GM18870 (cell line): ENCODE measurements around the gene IL22.

Experiments used
- ATAC-seq: cut with Tn5 transposase; IDR thresholded peaks from one replicate; pipeline ENCODE4 v1.9.1; 2021; ENCODE audit warnings: moderate library complexity; ENCODE audit not compliant: unreplicated experiment

Gene IL22

DNA sequence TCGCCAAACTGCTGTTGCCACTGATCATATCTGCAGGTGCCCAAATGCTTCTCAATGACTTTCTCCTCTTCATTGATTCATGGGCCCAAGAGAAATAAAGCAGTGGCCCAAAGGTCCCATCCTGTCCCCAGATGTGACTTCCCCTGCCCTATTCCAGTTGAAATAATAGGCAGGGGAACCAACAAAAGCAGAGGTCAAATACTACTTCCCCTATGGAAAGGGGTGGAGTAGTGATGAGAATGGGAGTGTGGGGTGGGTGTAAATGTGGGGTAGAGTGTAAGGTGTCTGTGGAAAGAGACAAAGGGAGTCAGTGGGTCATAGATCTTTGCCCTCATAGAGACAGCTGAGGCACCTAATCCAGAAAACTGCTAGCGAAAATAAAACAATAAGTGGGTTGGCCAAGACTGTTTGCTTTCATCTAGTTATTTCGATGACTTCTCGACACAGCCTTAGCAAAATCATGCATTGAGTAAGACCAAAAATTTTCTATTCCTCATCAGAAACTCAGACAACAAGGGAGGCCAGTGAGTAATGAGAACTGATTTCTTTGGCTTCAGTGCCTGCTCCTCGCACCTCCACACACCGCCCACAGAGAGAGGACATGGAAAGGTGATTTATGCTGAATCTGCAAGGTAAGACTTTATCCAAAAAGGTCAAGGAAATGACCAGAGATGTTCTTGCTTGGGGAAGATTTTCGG is 10.9 kb upstream of the IL22 start:
- no peak for ATAC-seq

DNA sequence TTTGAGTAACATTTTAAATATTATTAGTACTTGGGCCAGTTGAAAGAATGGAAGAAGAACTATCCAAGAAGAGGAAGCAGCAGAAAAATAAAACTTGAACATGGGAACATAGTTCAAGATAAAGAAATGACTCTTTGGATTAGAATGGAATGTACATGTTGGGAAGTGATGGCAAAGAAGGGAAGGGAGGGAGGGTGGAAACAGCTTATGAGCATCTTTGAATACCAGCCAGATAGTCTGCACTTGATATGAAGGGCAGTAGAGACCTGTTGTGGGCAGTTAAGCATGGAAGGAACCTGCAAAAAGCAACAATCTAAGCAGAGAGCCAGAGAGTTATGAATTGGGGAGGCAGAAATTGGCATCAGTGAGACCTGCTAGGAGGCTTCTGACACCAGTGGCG is 10.0 kb upstream of the IL22 start:
- ATAC-seq: no peak

DNA sequence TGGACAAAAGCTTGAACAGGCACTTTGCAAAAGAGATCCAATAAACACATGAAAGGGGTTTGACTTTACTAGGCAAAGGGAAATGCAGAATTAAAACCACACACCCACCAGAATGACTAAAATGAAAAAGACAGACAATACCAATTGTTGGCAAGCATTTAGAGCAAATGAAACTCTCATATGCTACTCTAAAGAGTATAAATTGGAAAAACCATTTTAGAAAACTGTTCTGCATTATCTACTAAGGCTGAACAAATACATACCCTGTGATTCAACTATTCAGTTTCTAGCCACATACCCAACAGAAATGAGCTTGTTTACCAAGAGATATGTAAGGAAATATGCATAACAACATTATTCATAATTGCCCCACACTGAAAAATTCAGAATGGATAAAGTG is 8.5 kb upstream of the IL22 start:
- ATAC-seq: no peak

DNA sequence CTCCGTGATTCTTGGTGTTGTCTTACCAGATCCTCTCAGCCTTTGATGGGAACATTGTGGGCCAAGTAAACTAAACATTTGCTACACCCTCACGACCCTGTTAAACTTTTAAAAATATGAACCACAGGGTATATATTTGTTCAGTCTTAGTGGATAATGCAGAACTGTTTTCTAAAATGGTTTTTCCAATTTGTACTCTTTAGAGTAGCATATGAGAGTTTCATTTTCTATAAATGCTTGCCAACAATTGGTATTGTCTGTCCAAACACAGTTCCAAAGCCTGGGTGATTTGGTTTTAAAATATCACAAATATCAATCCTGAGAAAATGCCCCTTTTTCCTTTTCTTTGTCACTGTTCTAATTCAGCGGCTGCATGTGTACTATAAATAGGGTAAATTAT is 6.7 kb upstream of the IL22 start:
- no peak for ATAC-seq

DNA sequence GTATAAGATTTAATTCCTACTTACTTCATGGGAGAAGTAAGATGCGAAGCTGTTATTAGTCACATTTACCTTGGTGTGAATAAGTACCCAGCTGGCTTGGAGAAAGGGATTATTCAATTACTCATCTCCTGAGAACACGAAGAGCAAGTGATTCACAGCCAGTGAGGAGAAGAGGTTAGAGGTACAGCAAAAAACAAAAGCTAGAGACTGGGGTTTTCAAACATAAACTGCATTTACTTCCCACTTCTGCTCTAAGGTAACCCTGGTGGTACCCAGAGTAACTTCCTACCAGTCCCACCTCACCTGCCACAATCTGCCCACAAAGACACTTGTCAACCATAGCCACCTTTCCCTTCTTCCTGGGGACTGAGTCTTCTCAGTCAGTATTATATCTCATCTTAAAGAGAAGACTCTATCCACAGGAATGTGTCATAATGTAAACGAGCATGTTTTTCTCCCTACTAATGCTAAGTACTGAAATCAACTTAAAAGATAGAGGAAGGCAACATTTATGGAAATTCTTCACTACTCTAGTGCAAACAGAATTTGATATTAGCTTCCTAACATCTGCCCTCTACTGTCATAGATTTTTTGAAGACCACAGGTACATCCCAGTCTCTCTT is 6.0 kb upstream of the IL22 start:
- no peak for ATAC-seq

DNA sequence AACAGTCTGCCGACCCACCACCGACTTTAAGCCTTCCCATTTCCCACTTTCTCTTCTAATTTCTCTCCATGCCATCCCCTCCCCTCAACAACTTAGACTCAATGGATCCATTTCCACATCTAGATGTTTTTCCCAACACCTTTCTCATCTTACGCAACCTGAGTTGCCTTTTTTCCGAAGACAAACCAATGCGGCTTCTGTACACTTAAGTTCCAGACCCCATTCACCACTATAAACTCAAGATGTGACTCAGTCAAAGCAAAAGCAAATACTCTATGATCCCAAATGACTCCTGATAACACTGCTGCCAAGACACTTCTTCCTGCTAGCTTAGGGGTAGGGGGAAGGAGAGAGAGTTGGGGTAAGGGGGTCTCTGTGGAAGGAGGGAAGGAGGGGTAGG is 1.3 kb downstream of the IL22 start:
- ATAC-seq: no peak

DNA sequence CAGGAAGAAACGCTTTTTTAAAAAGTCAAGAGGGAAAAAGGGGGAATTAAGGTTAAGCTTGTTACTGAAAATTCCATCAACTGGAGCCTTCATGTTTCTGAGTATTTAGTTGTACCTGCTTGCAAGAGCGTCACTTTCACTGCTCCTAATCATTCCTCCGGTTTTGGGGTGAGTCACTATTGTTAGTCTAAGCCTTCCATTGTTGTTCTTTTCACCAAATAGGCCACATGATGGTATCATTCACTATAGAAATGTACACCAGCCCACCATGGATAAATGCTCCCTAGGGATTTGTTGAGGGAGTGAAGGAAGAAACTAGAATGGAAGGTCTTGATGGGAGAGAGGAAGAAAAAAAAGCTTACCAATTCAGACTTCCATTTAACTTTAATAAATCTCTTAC is 3.0 kb downstream of the IL22 start:
- ATAC-seq: no peak

DNA sequence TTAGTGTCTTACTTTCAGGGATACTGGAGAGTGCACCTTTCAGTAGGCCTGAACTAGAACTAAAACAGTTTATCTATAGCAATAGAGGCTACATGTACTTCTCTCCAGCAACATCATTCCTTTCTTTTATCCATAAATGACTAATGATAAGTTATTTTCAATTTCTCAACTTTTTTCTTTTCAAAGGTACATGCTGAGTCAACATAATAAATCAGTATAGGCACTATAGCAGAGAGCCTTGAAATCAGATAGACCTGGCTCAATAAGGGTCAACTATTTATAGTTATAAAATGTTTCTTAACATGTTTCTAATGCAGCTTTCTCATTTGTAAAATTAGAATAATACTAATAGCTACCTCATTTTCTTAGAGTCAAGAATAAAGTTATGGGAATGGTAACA is 5.6 kb downstream of the IL22 start:
- ATAC-seq: no peak

DNA sequence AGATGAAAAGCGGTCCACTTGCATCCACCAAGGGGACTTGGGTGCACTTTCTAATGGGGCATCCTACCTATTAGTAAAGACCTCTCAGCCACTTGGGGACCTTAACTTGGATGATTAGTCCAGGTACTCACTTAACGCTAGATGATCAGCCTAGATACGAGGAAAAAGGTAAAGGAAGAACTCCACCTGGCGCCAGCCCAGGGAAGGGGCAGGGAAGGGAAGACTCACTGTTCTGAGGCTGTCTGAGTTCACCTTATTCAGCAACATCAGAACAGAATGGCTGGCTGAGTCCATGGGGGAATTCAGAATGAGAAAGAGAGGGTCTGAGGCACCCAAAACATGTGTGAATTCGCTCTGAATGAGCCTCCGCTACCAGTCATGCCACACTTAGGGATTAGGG is 7.1 kb downstream of the IL22 start:
- ATAC-seq: no peak

DNA sequence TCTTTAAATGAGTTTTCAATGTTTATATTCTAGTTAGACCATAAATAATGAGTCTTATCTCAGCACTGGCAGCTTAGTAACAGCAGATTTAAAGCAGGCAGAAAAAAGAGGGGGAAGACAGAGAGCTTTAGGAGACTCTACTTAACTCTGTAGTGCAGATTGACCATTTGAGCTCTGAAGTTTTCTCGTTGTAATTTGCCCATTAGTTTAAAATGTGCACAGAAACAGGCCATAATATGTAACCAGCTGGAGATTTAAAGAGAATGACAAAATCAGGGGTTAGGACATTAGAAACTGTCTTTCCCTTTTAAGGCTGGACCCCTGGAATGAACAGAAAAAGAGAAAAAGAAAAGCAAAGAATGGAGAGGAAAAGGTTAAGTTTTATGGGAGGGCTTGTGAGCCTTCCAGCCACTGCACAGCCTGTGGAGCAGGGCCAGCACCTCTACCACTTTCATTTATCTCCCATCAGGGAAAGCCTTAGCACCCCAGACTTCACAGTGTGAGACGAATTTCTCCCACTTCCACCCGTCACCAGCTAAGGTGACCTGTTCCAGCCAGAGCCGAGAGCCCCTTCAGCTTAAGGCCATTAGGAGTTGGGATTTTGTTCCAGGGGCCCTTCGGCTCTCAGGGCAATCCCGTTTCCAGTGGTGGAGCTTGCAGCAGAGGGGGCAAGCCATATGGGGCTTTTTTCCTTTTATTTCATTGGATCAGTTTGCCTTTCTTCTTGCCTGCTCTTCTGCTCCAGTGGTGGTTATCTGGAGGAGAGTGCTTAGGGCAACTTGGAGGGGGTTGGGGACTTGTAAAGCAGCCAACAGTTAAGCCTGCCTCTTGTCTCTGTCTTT is 8.0 kb downstream of the IL22 start:
- ATAC-seq: no peak

DNA sequence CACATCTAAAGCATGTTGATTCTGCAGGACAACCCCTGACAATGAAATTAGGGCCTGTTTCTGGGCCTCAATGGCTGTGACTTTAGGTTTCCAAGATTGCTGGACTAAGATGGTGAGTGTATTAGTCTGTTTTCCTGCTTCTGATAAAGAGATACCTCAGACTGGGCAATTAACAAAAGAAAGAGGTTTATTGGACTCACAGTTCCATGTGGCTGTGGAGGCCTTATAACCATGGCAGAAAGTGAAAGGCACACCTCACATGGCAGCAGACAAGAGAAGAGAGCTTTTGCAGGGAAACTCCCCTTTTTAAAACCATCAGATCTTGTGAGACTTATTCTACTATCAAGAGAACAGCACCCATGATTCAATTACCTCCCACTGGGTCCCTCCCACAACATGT is 10.6 kb downstream of the IL22 start:
- ATAC-seq: no peak

DNA sequence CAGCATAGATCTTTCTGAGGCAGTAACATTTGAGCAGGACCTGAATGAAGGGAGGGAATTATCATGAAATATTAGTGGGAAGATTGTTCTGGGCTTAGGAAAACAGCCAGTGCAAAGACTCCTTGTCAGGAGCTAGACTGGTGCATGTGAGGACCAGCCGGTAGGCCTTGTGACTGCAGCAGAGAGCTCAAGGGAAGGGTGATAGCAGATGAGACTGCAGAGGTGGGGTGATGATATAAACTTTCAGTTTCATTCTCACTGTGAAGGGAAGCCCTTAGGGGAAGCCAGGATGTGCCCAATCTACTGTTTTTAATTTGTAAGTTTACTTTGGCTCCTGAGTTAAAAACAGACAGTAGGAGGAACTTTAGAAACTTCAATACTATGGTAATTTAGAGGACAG is 12.4 kb downstream of the IL22 start:
- ATAC-seq: peak; percentile 96

DNA sequence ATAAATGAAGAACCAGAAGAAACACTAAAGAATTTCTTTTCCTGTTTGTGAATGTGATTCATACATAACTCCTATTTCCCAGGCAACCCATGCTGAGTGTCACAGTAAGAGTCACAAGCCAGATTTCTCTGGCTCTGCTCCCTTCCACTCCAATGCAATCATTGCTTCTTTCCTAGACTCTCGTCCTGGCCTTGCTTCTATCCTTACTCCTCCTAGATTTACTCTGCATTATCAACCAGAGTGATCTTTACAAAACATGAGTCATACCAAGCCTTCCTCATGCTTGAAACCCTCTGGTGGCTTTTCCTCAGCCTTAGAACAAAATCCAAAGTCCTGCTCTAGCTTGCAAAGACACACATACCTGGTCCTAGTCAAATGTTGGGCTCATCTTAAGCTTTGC is 13.3 kb downstream of the IL22 start:
- no peak for ATAC-seq

DNA sequence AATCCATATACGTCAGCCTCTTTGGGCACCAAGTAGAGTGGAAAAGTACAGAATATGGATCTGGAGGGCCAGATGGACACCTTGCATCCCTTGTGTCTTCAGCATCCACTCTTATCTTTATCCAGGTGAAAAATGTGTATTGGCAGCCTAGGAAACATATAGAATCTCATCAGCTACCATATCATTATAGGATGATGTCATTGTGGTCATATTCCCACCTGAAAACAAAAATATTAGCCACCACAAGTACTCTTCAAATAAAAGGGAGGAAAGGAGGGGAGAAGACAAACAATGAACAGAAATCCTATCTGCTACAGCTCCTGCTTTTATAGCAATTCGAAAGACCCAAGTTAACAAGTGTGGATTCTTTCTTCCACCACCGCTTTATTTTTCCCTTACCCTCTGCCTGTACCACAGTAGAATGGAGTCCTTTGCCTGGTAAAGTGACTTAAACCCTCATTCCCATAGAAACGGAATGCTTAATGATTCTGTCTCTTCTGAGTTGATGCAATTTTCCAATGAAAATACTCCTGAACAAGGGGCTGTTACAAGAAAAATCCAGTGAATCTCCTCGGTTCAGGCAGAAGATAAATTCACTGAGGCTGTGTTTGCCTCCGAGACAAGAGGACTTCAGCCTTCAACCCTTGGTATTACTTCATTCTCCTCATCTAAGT is 14.0 kb downstream of the IL22 start:
- no peak for ATAC-seq

DNA sequence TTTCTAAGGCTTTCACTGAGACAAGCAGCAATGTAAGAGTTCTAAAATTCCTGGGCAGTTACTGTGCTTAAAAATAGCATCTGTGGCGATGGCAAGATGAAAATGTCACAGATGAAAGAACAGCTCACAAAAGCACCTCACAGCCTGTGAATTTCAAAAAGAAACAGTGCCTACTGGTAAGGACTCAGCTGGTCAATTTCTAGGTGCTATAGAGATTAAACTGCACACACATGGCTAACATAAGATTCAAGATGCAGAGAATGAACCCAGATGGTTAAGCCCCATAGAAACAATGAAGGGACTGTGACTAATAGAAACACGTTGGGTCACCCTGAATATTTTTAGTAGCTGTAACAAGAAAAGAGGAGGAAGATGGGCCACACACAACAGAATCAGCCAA is 15.8 kb downstream of the IL22 start:
- ATAC-seq: no peak

DNA sequence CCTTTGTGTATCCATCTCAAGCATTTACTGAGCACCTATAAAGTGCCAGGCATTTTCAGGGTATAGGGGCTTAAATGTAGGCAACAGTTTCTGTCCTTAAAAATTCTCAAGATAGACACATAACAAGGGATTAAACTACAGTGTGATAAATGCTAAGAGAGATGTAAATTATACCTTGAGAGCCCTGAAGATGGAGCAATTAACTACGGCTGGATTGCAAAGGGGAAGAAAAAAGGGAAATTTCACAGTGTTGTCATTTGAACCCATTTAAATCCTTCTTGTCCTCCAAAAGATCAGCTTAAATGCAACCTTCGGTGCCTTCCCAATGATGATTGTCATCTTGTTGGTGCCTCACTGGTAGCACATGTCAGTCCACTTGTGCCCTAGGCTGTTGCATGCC is 16.3 kb downstream of the IL22 start:
- ATAC-seq: no peak

DNA sequence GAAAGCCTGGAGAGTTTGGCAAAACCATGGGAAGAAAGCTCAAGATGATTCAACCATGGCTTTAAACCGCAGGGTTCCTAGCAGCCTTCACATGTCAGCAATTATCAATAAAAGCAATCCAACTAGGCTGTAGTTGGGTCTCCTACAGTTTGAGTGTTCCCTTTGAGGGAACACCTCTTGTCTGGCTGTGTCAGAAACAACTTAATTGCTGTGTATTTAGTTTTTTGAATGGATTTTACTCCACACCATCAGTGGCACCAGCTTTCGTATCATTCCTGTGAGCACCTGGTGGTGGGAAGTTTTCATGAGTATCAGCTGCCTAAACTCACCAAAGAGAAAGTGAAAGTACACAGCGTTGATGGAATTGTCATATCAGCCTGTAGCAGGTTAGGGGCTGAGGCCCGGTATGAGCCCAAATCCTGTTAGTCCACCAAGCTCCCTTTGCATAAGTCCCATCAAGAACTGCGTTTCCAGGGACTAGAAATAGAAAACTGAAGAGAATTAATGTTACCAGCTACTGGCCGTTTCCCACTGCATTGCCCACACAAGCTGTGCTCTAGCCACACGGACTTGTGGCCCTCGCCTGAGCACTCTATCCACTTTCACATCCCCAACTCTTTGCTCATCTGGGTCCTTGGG is 16.9 kb downstream of the IL22 start:
- ATAC-seq: peak; percentile 61

DNA sequence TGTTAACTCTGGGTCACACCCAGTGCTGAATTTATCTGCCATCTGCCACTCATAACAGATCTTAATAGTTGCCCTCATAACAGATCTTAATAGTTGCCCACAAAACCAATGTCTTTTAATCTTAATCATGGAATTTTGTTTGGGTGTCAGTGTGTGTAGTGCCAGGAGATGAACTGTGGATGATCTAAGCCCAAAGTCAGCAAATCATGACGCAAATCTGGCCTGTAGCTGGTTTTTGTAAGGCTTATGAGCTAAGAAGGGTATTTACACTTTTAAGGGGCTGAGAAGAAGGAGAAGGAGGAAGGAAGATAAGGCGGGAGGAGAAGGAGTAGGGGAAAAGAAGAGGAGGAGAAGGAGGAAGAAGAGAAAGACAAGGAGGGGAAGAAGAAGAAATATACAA is 17.8 kb downstream of the IL22 start:
- ATAC-seq: no peak

DNA sequence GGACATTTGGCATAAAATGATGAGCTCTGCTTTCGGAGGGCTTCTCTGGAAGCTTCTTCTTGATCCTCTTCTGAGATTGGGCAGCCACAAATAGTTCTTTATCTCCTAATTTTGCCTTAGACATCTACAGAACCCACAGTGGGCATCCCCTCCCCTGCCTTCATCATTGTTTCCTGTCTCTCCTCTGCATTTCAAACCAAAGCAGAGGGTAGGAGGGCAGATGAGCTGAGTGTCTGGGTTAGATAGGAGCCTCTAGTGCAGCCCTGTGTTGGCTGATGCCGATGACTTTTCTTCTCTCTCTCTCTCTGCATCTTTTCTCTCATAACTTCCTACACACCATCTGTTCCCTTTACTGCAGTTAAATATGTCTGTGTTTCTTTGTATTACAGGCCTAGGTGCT is 19.3 kb downstream of the IL22 start:
- ATAC-seq: no peak

DNA sequence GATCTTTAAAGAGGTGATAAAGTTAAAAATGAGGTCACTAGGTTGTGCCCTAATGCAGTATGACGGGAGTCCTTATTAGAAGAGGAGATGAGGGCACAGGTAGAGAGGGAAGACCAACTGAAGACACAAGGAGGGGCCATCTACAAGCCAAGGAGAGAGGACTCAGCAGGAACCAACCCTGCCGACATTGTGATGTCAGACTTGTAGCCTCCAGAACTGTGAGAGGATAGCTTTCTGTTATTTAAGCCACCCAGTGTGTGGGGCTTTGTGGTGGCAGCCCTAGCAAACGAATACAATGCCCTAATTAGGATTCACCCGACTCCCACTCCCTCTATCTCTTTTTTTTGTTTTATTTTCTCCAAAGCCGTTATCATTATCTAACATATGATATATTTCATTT is 19.9 kb downstream of the IL22 start:
- ATAC-seq: no peak

DNA sequence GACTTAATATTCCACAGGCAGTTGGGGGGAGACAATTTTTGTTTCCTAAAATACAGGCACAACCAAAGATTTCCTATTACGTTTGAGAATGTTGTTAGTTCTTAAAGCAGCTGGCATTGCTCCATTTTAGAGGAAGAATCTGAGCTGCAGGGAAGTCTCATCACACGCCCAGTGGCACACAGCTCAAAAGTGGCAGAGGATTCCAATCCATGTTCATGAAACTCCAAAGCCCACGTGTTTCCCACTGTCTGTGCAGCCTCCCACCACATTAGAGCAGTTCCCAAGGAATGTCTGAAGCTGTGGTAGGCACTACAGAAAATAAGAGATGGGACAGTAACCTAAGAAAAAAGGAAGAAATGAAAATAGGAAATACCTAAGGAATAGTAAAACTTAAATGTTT is 21.7 kb downstream of the IL22 start:
- ATAC-seq: no peak
